Measurements from ENCODE around the gene IL36B. TPM values are rescaled to one million over a fixed set of nuclear protein-coding genes. Genes with fewer than 3 reads are reported as not detected.

The IL36B gene
- total RNA-seq, 1 experiment from 2014 or later = not detected

DNA sequence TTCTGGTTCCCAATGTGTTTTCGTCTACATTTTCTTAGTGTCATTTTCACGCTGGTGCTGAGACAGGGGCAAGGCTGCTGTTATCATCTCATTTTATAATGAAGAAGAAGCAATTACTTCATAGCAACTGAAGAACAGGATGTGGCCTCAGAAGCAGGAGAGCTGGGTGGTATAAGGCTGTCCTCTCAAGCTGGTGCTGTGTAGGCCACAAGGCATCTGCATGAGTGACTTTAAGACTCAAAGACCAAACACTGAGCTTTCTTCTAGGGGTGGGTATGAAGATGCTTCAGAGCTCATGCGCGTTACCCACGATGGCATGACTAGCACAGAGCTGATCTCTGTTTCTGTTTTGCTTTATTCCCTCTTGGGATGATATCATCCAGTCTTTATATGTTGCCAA, 67.6 kb downstream of the IL36B start:
- no TSS peak for BruUV-seq (replicated peaks)
- no peaks in the 10 kb centered on the region for H3K4me1 Mint-ChIP-seq (ENCODE audit: low read depth, unreplicated experiment)
- H3K36me3 Mint-ChIP-seq (ENCODE audit: insufficient read depth, unreplicated experiment) = no peaks in the 10 kb centered on the region
- no peak overlapping the region for H3K4me3 Mint-ChIP-seq (ENCODE audit: low read depth, unreplicated experiment)
- no peaks in the 10 kb centered on the region for H3K9me3 Mint-ChIP-seq (ENCODE audit: low read depth, unreplicated experiment)
- DNase-seq = no peak
- CTCF ChIA-PET = interaction anchor here (1.6 kb wide), 1 partner anchor 26 kb away, joined by 4 read pairs; no protein-coding TSS in a partner anchor
- intact Hi-C loops (cut with micrococcal nuclease; ENCODE audit: unreplicated experiment) = no loop called here
- no peak overlapping the region for H3K27ac Mint-ChIP-seq (ENCODE audit: unreplicated experiment)
- no peaks in the 10 kb centered on the region for H3K27me3 Mint-ChIP-seq (ENCODE audit: unreplicated experiment)
- TF ChIP-seq, protein P1, sequence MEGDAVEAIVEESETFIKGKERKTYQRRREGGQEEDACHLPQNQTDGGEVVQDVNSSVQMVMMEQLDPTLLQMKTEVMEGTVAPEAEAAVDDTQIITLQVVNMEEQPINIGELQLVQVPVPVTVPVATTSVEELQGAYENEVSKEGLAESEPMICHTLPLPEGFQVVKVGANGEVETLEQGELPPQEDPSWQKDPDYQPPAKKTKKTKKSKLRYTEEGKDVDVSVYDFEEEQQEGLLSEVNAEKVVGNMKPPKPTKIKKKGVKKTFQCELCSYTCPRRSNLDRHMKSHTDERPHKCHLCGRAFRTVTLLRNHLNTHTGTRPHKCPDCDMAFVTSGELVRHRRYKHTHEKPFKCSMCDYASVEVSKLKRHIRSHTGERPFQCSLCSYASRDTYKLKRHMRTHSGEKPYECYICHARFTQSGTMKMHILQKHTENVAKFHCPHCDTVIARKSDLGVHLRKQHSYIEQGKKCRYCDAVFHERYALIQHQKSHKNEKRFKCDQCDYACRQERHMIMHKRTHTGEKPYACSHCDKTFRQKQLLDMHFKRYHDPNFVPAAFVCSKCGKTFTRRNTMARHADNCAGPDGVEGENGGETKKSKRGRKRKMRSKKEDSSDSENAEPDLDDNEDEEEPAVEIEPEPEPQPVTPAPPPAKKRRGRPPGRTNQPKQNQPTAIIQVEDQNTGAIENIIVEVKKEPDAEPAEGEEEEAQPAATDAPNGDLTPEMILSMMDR (IDR thresholded peaks at IDR 0.05; ENCODE audit: unreplicated experiment) = no peak

DNA sequence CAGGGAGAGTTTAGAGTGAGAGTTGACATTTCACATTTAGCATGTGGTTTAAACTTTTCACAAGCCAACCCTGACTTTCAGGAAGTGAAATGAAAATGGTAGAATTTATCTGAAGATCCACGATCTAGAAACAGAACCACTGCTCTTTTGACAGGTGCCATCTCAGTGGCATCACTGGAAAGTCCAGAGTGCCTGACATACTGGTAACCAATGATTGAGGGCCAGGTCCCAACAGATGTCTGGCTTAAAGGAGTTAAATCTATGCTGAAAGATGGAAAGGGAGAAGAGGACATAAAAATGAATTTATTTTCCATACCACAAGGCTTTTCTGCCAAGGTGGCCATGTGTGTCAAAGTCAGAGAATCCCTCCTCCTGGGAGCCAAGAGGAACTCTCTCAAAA, 72.1 kb downstream of the IL36B start:
- H3K9me3 Mint-ChIP-seq (ENCODE audit: low read depth, unreplicated experiment) = no peaks in the 10 kb centered on the region
- H3K4me1 Mint-ChIP-seq (ENCODE audit: low read depth, unreplicated experiment) = no peaks in the 10 kb centered on the region
- CTCF ChIA-PET = interaction anchor here (1.1 kb wide), 1 partner anchor 22 kb away, joined by 3 read pairs; no protein-coding TSS in a partner anchor
- intact Hi-C loops (cut with micrococcal nuclease; ENCODE audit: unreplicated experiment) = no loop called here
- TF ChIP-seq, protein P1 (IDR thresholded peaks at IDR 0.05; ENCODE audit: unreplicated experiment) = no peak
- no TSS peak for BruUV-seq (replicated peaks)
- peaks cover 15% of the 10 kb centered on the region for H3K27me3 Mint-ChIP-seq (ENCODE audit: unreplicated experiment)
- no peak overlapping the region for H3K4me3 Mint-ChIP-seq (ENCODE audit: low read depth, unreplicated experiment)
- no peak overlapping the region for H3K27ac Mint-ChIP-seq (ENCODE audit: unreplicated experiment)
- DNase-seq = no peak
- H3K36me3 Mint-ChIP-seq (ENCODE audit: insufficient read depth, unreplicated experiment) = no peaks in the 10 kb centered on the region

DNA sequence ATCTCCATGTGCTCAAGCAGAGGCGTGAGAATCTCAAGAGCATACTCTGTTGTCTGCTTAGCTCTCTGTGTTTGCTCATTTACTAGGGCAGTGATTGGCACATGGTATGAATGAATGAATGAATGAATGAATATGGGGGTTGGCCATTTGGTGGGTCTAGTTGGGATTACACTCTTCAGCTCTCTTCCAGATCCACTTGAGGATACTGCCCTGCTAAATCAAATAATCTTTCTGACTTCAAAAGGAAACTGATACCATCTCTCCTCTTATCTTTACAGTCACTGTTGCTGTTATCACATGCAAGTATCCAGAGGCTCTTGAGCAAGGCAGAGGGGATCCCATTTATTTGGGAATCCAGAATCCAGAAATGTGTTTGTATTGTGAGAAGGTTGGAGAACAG, 72.9 kb downstream of the IL36B start:
- Mint-ChIP-seq H3K4me3 (ENCODE audit: low read depth, unreplicated experiment) (no peak overlapping the region), H3K27me3 (ENCODE audit: unreplicated experiment) (peaks cover 15% of the 10 kb centered on the region), H3K27ac (ENCODE audit: unreplicated experiment) (no peak overlapping the region), H3K36me3 (ENCODE audit: insufficient read depth, unreplicated experiment) (no peaks in the 10 kb centered on the region), H3K9me3 (ENCODE audit: low read depth, unreplicated experiment) (no peaks in the 10 kb centered on the region), H3K4me1 (ENCODE audit: low read depth, unreplicated experiment) (no peaks in the 10 kb centered on the region)
- no peak for DNase-seq
- intact Hi-C loops (cut with micrococcal nuclease; ENCODE audit: unreplicated experiment) = no loop called here
- TF ChIP-seq, protein P1 (IDR thresholded peaks at IDR 0.05; ENCODE audit: unreplicated experiment) = no peak
- BruUV-seq (replicated peaks) = no TSS peak
- CTCF ChIA-PET = interaction anchor here (0.6 to 1.1 kb wide), 3 partner anchors 21 to 303 kb away, joined by 3 read pairs; no protein-coding TSS in a partner anchor

DNA sequence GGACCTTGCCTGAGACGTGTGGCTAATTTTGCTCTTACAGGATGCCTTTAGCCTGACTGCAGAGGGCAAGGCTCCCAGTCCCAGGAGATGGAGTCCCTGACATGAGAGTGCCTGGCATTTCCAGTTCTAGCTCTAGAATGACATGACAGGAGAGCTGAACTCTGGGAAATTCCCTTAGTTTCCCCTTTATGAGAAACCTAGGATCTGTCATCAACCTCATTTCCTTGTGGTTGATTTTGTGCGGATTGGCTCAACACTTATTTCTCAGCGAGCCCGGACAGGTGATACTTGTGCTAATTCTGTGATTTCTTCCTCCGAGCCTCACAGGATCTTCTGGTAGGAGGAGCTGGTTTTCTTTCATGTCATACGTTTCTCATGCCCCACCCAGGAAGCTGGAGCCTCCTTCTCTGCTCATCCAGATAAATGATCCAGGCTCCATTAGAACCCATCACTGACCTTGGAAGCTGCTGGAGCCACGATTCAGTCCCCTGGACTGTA, 75.1 kb downstream of the IL36B start, which contains the start of gene IL36G:
Gene IL36G (plus strand): TSS at position 448 of the 498 bp plus-strand sequence. CDS start 633 bp downstream, outside the sequence.
- CTCF ChIA-PET = interaction anchor here (0.6 kb wide), 1 partner anchor 1027 kb away, joined by 4 read pairs; no protein-coding TSS in a partner anchor
- DNase-seq = no peak

More for the DNA sequence above, 75.1 kb downstream of the IL36B start, which contains the start of gene IL36G:
- intact Hi-C loops (cut with micrococcal nuclease; ENCODE audit: unreplicated experiment) = no loop called here
- Mint-ChIP-seq H3K36me3 (ENCODE audit: insufficient read depth, unreplicated experiment) (no peaks in the 10 kb centered on the region), H3K9me3 (ENCODE audit: low read depth, unreplicated experiment) (no peaks in the 10 kb centered on the region), H3K27me3 (ENCODE audit: unreplicated experiment) (peaks cover 19% of the 10 kb centered on the region), H3K27ac (ENCODE audit: unreplicated experiment) (no peak within 1 kb of the TSS), H3K4me1 (ENCODE audit: low read depth, unreplicated experiment) (no peaks in the 10 kb centered on the region), H3K4me3 (ENCODE audit: low read depth, unreplicated experiment) (no peak within 1 kb of the TSS)
- TF ChIP-seq, protein P1 (IDR thresholded peaks at IDR 0.05; ENCODE audit: unreplicated experiment) = no peak
- no TSS peak for BruUV-seq (replicated peaks)

Other genes with a start within 250 kb of the IL36B start
- 4.1 and 15.5 TPM in 2 replicates for gene IL1B, start 216.1 kb downstream of the IL36B start, total RNA-seq (2022)
- 1.9 and 2.0 TPM in 2 replicates for gene IL37, start 141.7 kb downstream of the IL36B start, total RNA-seq (2022)
- gene IL36G, start 74.9 kb downstream of the IL36B start, total RNA-seq (2022) = 0.38 TPM in 1 of 2 replicates, not detected in the other
- not detected in 2 replicates for gene IL36A, start 47.4 kb downstream of the IL36B start, total RNA-seq (2022)
- 0.12 and 0.22 TPM in 2 replicates for gene IL36RN, start 6.3 kb upstream of the IL36B start, total RNA-seq (2022)
- not detected in 2 replicates for gene IL1F10, start 15.1 kb upstream of the IL36B start, total RNA-seq (2022)
- 19.4 and 55.8 TPM in 2 replicates for gene IL1RN, start 74.7 kb upstream of the IL36B start, total RNA-seq (2022)
- 58.7 and 64.5 TPM in 2 replicates for gene PSD4, start 121.1 kb upstream of the IL36B start, total RNA-seq (2022)
- 12.2 and 14.5 TPM in 2 replicates for gene PAX8, start 226.1 kb upstream of the IL36B start, total RNA-seq (2022)